Measurements from ENCODE around the gene ENTR1.
A peak's percentile ranks its signal among the peaks of the same experiment; 100 is the strongest.

ENTR1 gene

DNA sequence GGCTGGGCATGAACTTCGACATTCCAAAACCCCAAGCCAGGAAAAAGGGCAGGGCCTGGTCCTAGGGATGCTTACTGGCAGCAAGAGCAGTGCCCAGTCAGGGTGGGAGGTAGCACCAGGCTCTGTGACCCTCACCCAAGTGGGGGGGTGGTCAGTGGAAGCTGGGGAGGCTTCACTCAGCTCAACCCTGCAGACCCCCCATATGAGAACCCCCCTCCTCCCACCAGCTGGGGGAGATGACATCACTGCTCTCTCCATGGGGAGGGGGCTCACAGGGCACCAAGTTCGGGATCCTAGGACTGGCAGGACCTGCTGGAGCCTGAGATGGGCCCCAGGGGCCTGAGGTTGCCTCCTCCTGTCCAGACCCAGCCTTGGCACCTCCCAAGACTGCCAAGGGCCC is 51.5 kb downstream of the ENTR1 start:
- H3K4me1 ChIP-seq (ENCODE audit: insufficient read depth, insufficient read length): peaks cover 19% of the 10 kb centered on the region
- DNase-seq (ENCODE audit: low read depth, low spot score): no peak
- H3K36me3 ChIP-seq (ENCODE audit: insufficient read depth, insufficient read length, low read length): peaks cover 67% of the 10 kb centered on the region
- no peaks in the 10 kb centered on the region for H3K9me3 ChIP-seq (ENCODE audit: insufficient read depth, low read length)
- no peak overlapping the region for H3K4me3 ChIP-seq (ENCODE audit: insufficient read length, low read depth)
- no peak for TF ChIP-seq ZNF274 (IDR thresholded peaks at IDR 0.05; ENCODE audit: low read depth, low read length)
- TF ChIP-seq YY1 (IDR thresholded peaks at IDR 0.05; ENCODE audit: insufficient read depth, insufficient read length): no peak
- H3K9ac ChIP-seq (ENCODE audit: insufficient read length, low read depth): no peak overlapping the region
- no peaks in the 10 kb centered on the region for H3K27me3 ChIP-seq (ENCODE audit: insufficient read depth, insufficient read length)

DNA sequence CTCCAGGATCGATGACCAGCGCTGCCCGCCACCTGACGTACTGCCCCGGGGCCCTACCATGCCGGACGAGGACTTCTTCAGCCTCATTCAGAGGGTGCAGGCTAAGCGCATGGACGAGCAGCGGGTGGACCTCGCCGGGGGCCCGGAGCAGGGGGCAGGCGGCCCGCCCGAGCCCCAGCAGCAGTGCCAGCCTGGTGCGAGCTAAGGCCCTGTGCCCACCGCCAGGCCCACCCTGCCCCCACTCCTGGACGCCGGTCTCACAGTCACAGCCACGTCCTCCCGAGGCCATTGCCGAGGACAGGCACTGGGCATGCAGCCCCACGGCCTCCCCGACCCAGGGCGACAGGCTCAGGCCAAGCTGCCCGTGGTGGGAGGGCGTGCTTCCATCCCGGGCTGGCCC is 52.4 kb downstream of the ENTR1 start:
- H3K36me3 ChIP-seq (ENCODE audit: insufficient read depth, insufficient read length, low read length): peaks cover 65% of the 10 kb centered on the region
- no peak overlapping the region for H3K4me3 ChIP-seq (ENCODE audit: insufficient read length, low read depth)
- DNase-seq (ENCODE audit: low read depth, low spot score): no peak
- H3K9me3 ChIP-seq (ENCODE audit: insufficient read depth, low read length): no peaks in the 10 kb centered on the region
- H3K9ac ChIP-seq (ENCODE audit: insufficient read length, low read depth): no peak overlapping the region
- peaks cover 17% of the 10 kb centered on the region for H3K4me1 ChIP-seq (ENCODE audit: insufficient read depth, insufficient read length)
- TF ChIP-seq ZNF274 (IDR thresholded peaks at IDR 0.05; ENCODE audit: low read depth, low read length): no peak
- no peak for TF ChIP-seq YY1 (IDR thresholded peaks at IDR 0.05; ENCODE audit: insufficient read depth, insufficient read length)
- no peak for TF ChIP-seq SUZ12 (IDR thresholded peaks at IDR 0.05; ENCODE audit: extremely low read depth, insufficient read depth, insufficient read length)
- no peaks in the 10 kb centered on the region for H3K27me3 ChIP-seq (ENCODE audit: insufficient read depth, insufficient read length)

DNA sequence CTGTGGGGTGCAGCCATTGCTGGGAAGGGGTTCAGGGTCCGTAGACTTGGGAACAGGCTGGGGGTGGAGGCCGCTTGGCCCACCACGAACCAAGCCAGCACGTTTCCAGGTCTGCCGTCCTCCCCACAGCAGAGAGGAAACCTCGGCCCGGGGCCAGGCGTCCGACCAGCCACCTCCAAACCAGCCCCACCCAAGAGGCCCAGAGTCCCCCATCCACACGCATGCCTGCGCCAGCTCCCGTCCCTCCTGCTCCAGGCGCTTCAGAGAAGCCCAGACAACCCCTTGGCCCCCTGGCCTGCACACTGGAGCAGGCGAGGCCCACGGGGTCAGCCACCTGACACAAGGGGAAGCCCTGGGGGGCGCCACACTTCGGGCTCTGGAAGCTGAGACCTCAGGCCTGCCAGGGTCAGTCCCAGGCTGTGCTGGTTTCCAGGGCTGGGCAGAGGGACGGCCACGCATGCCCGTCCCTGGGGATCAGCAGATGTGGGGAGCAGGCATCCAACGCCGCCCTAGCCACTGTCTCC is 53.1 kb downstream of the ENTR1 start:
- H3K9ac ChIP-seq (ENCODE audit: insufficient read length, low read depth): no peak overlapping the region
- H3K36me3 ChIP-seq (ENCODE audit: insufficient read depth, insufficient read length, low read length): peaks cover 61% of the 10 kb centered on the region
- no peaks in the 10 kb centered on the region for H3K27me3 ChIP-seq (ENCODE audit: insufficient read depth, insufficient read length)
- TF ChIP-seq YY1 (IDR thresholded peaks at IDR 0.05; ENCODE audit: insufficient read depth, insufficient read length) (no peak), ZNF274 (IDR thresholded peaks at IDR 0.05; ENCODE audit: low read depth, low read length) (no peak), SUZ12 (IDR thresholded peaks at IDR 0.05; ENCODE audit: extremely low read depth, insufficient read depth, insufficient read length) (no peak)
- H3K4me1 ChIP-seq (ENCODE audit: insufficient read depth, insufficient read length): peaks cover 16% of the 10 kb centered on the region
- no peak for DNase-seq (ENCODE audit: low read depth, low spot score)
- no peaks in the 10 kb centered on the region for H3K9me3 ChIP-seq (ENCODE audit: insufficient read depth, low read length)
- no peak overlapping the region for H3K4me3 ChIP-seq (ENCODE audit: insufficient read length, low read depth)

DNA sequence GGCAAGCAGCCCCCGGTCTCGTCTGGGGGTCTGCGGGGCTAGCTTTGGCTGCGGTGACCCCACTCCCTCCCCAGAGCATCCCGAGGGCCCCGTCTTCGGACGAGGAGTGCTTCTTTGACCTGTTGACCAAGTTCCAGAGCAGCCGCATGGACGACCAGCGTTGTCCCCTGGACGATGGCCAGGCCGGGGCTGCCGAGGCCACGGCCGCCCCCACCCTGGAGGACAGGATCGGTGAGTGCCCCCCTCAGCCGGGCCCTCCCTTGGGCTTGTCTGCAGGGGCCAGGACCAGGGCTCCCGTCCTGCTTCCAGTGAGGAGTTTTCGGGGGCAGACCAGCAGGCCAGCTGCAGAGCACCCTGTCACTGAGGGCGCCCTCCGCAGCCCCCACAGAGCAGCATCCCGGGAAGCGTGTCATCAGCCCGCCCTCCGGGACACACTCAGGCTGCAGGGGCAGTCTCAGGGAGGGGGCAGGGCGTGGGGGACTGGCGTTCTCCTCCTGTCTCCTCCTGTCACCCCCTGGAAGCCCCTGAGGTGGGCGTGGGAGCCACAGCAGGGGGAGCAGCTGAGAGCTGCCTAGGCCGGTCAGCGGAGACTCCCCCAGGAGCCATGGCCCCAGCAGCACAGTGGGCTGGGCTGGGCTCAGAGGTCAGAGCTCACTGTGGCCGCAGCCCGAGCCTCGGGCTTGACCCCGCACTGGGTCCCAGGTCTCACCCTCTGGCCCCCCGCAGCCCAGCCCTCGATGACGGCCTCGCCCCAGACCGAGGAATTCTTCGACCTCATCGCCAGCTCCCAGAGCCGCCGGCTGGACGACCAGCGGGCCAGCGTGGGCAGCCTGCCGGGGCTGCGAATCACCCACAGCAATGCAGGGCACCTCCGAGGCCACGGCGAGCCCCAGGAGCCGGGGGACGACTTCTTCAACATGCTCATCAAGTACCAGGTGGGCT is 54.5 kb downstream of the ENTR1 start:
- Histone ChIP-seq H3K4me3 (ENCODE audit: insufficient read length, low read depth) (no peak overlapping the region), H3K4me1 (ENCODE audit: insufficient read depth, insufficient read length) (peaks cover 13% of the 10 kb centered on the region), H3K9ac (ENCODE audit: insufficient read length, low read depth) (peak overlapping the region; percentile 50), H3K36me3 (ENCODE audit: insufficient read depth, insufficient read length, low read length) (peaks cover 49% of the 10 kb centered on the region), H3K9me3 (ENCODE audit: insufficient read depth, low read length) (no peaks in the 10 kb centered on the region), H3K27me3 (ENCODE audit: insufficient read depth, insufficient read length) (no peaks in the 10 kb centered on the region)
- DNase-seq (ENCODE audit: low read depth, low spot score): no peak
- TF ChIP-seq YY1 (IDR thresholded peaks at IDR 0.05; ENCODE audit: insufficient read depth, insufficient read length) (no peak), ZNF274 (IDR thresholded peaks at IDR 0.05; ENCODE audit: low read depth, low read length) (no peak), SUZ12 (IDR thresholded peaks at IDR 0.05; ENCODE audit: extremely low read depth, insufficient read depth, insufficient read length) (no peak)

DNA sequence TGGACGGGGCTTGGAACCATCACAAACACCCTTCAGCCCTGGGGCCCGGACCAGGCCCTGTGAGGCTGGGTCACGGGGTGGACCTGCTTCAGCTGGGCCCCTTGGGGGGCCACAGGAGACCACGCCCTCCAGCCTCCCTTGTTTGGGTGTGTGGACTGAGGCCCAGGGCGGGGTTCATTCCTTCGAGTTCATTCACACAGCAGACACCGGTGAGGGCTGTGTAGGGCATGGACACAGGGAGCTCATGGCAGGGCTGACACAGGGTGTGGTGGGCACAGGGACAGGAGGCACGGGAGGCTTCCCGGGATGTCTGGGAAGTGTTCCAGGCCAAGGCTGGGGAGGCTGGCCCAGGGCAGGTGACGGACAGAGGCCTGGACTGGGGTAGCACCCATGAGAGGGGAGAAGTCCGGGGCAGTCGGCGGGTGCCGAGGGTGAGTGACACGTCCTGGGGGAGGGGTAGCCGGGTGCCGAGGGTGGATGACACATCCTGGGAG is 55.8 kb downstream of the ENTR1 start:
- peaks cover 13% of the 10 kb centered on the region for H3K4me1 ChIP-seq (ENCODE audit: insufficient read depth, insufficient read length)
- DNase-seq (ENCODE audit: low read depth, low spot score): no peak
- peaks cover 45% of the 10 kb centered on the region for H3K36me3 ChIP-seq (ENCODE audit: insufficient read depth, insufficient read length, low read length)
- no peak for TF ChIP-seq ZNF274 (IDR thresholded peaks at IDR 0.05; ENCODE audit: low read depth, low read length)
- TF ChIP-seq YY1 (IDR thresholded peaks at IDR 0.05; ENCODE audit: insufficient read depth, insufficient read length): no peak
- no peak for TF ChIP-seq SUZ12 (IDR thresholded peaks at IDR 0.05; ENCODE audit: extremely low read depth, insufficient read depth, insufficient read length)
- no peaks in the 10 kb centered on the region; the same call in 1 of the 2 replicates for H3K9me3 ChIP-seq (ENCODE audit: insufficient read depth, low read length)
- H3K4me3 ChIP-seq (ENCODE audit: insufficient read length, low read depth): no peak overlapping the region
- H3K9ac ChIP-seq (ENCODE audit: insufficient read length, low read depth): peak overlapping the region; percentile 26
- H3K27me3 ChIP-seq (ENCODE audit: insufficient read depth, insufficient read length): no peaks in the 10 kb centered on the region

DNA sequence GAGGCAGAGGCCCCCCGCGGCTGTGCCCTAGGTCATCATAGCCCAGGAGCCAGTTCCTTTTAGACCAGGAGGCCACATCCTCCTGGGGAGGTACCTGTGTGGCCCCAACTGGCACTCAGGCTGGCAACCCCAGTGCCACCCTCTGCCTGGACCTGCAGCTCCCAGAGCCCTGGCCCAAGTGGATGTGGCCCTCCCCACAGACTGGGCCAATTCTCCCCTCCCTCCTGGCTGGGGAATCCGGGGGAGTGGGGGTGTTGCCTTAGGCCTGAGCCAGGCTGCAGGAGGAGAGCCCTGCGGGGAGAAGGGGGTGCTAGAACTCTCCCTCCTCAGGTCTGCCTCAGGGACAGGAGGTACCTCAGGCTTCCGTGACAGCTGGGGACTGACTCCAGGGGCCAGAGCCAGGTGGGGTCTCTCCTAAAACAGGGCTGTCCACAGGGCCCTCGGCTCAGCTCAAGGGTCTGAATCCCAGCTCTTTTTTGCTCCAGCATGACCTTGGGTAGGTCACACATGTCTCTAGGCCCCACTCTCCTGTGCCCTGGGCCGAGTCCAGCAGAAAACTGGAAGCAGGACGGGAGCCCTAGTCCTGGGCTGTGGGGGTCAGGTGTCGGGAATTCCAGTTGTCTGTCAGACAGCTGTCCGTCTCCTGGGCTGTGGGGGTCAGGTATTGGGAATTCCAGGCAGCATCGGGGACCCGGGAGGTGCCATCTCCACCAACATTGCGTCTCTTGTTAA is 56.5 kb downstream of the ENTR1 start:
- TF ChIP-seq SUZ12 (IDR thresholded peaks at IDR 0.05; ENCODE audit: extremely low read depth, insufficient read depth, insufficient read length) (no peak), YY1 (IDR thresholded peaks at IDR 0.05; ENCODE audit: insufficient read depth, insufficient read length) (no peak), ZNF274 (IDR thresholded peaks at IDR 0.05; ENCODE audit: low read depth, low read length) (no peak)
- DNase-seq (ENCODE audit: low read depth, low spot score): no peak
- H3K9me3 ChIP-seq (ENCODE audit: insufficient read depth, low read length): no peaks in the 10 kb centered on the region; the same call in 1 of the 2 replicates
- no peak overlapping the region for H3K9ac ChIP-seq (ENCODE audit: insufficient read length, low read depth)
- peaks cover 43% of the 10 kb centered on the region for H3K36me3 ChIP-seq (ENCODE audit: insufficient read depth, insufficient read length, low read length)
- no peak overlapping the region for H3K4me3 ChIP-seq (ENCODE audit: insufficient read length, low read depth)
- peaks cover 13% of the 10 kb centered on the region for H3K4me1 ChIP-seq (ENCODE audit: insufficient read depth, insufficient read length)
- no peaks in the 10 kb centered on the region for H3K27me3 ChIP-seq (ENCODE audit: insufficient read depth, insufficient read length)

Data from NT2/D1 (cell line).